ENCODE data around the gene RIOX2.
"Not testable (repeated sequence)": the region's sequence is repeated elsewhere in the genome, so short reads cannot be mapped to it uniquely, and the experiment has no call there.

GRCh38 chr3:97909830-97910229 lies 62.4 kb downstream of the RIOX2 start:
- not testable (repeated sequence) for TF ChIP-seq CTCF (conservative IDR thresholded peaks at IDR 0.05 in 1 of 2, IDR thresholded peaks at IDR 0.05 in 1 of 2; ENCODE audit: extremely low read depth in 1 of 2, insufficient read depth in 1 of 2, low read depth in 1 of 2, low read length in 2 of 2); EZH2 (IDR thresholded peaks at IDR 0.05; ENCODE audit: borderline replicate concordance, low read length)

Data from mammary epithelial cell (primary cell).